Measurements from ENCODE around the gene TRIP6. TPM values are rescaled to one million over a fixed set of nuclear protein-coding genes. Genes with fewer than 3 reads are reported as not detected.

The TRIP6 gene
- total RNA-seq, 2 donors from 2014 or later: 55.7 to 58.7 TPM

GRCh38 chr7:100835903-100836811, 31.0 kb upstream of the TRIP6 start:
- intact Hi-C loops (cut with DNase I): no loop called here
- DNase-seq (ENCODE audit: low spot score): no peak

GRCh38 chr7:100836812-100837098, 30.4 kb upstream of the TRIP6 start:
- intact Hi-C loops (cut with DNase I): no loop called here
- no peak for DNase-seq (ENCODE audit: low spot score)

GRCh38 chr7:100837099-100837836, 29.9 kb upstream of the TRIP6 start:
- peak; percentile 98 for DNase-seq (ENCODE audit: low spot score)
- intact Hi-C loops (cut with DNase I): no loop called here

GRCh38 chr7:100839361-100839760, 27.8 kb upstream of the TRIP6 start:
- intact Hi-C loops (cut with DNase I): no loop called here
- no peak for DNase-seq (ENCODE audit: low spot score)

GRCh38 chr7:100840470-100841100, 26.6 kb upstream of the TRIP6 start:
- intact Hi-C loops (cut with DNase I): no loop called here
- DNase-seq (ENCODE audit: low spot score): no peak

GRCh38 chr7:100847360-100847759, 19.8 kb upstream of the TRIP6 start:
- no peak for DNase-seq (ENCODE audit: low spot score)
- intact Hi-C loops (cut with DNase I): no loop called here

- intact Hi-C loops (cut with DNase I): loop anchor here (2.0 to 10.0 kb wide), 5 partner anchors 53 to 287 kb away; partner anchors contain the start of genes EPO (in 1 of the 2) and POP7 (in 1 of the 2)
- peak; percentile 98 for DNase-seq (ENCODE audit: low spot score)
Measured at GRCh38 chr7:100852048-100852872, 14.9 kb upstream of the TRIP6 start, which contains the start of gene SLC12A9. SLC12A9 (plus strand) TSS chr7:100852713; CDS start chr7:100854198, 1,485 bp downstream.

- intact Hi-C loops (cut with DNase I): loop anchor here (5.0 to 10.0 kb wide), 4 partner anchors 57 to 290 kb away; partner anchors contain the start of genes EPO (in 1 of the 2) and POP7 (in 1 of the 2)
- peak; percentile 72 for DNase-seq (ENCODE audit: low spot score)
Measured at GRCh38 chr7:100854146-100854895, 12.9 kb upstream of the TRIP6 start.

GRCh38 chr7:100854899-100855298, 12.3 kb upstream of the TRIP6 start:
- intact Hi-C loops (cut with DNase I): loop anchor here (5.0 to 10.0 kb wide), 4 partner anchors 58 to 290 kb away; partner anchors contain the start of genes EPO (in 1 of the 2) and POP7 (in 1 of the 2)
- peak; percentile 71 for DNase-seq (ENCODE audit: low spot score)

- intact Hi-C loops (cut with DNase I): loop anchor here (10.0 kb wide), 2 partner anchors 131 to 291 kb away; partner anchors contain the start of gene EPO (in 1 of the 2)
- peak; percentile 72 for DNase-seq (ENCODE audit: low spot score)
Measured at GRCh38 chr7:100855515-100855914, 11.7 kb upstream of the TRIP6 start.

GRCh38 chr7:100856871-100857282, 10.3 kb upstream of the TRIP6 start:
- intact Hi-C loops (cut with DNase I): loop anchor here (10.0 kb wide), 2 partner anchors 132 to 292 kb away; partner anchors contain the start of gene EPO (in 1 of the 2)

GRCh38 chr7:100859856-100860255, 7.3 kb upstream of the TRIP6 start:
- DNase-seq (ENCODE audit: low spot score): peak; percentile 75

More at GRCh38 chr7:100856871-100857282, 10.3 kb upstream of the TRIP6 start:
- peak; percentile 60 for DNase-seq (ENCODE audit: low spot score)

GRCh38 chr7:100860702-100861615, 6.2 kb upstream of the TRIP6 start:
- DNase-seq (ENCODE audit: low spot score): no peak
- intact Hi-C loops (cut with DNase I): no loop called here

More at GRCh38 chr7:100859856-100860255, 7.3 kb upstream of the TRIP6 start:
- intact Hi-C loops (cut with DNase I): loop anchor here (10.0 kb wide), 2 partner anchors 135 to 295 kb away; partner anchors contain the start of gene EPO (in 1 of the 2)

GRCh38 chr7:100861616-100861985, 5.6 kb upstream of the TRIP6 start:
- intact Hi-C loops (cut with DNase I): no loop called here
- DNase-seq (ENCODE audit: low spot score): no peak

GRCh38 chr7:100863406-100863950, 3.7 kb upstream of the TRIP6 start:
- peak; percentile 70 for DNase-seq (ENCODE audit: low spot score)
- intact Hi-C loops (cut with DNase I): no loop called here

GRCh38 chr7:100864263-100864845, 2.8 kb upstream of the TRIP6 start:
- no peak for DNase-seq (ENCODE audit: low spot score)
- intact Hi-C loops (cut with DNase I): no loop called here

Measured in posterior vena cava (tissue), 2 donors.